ENCODE results near the gene ZNF710.

ZNF710 gene

DNA sequence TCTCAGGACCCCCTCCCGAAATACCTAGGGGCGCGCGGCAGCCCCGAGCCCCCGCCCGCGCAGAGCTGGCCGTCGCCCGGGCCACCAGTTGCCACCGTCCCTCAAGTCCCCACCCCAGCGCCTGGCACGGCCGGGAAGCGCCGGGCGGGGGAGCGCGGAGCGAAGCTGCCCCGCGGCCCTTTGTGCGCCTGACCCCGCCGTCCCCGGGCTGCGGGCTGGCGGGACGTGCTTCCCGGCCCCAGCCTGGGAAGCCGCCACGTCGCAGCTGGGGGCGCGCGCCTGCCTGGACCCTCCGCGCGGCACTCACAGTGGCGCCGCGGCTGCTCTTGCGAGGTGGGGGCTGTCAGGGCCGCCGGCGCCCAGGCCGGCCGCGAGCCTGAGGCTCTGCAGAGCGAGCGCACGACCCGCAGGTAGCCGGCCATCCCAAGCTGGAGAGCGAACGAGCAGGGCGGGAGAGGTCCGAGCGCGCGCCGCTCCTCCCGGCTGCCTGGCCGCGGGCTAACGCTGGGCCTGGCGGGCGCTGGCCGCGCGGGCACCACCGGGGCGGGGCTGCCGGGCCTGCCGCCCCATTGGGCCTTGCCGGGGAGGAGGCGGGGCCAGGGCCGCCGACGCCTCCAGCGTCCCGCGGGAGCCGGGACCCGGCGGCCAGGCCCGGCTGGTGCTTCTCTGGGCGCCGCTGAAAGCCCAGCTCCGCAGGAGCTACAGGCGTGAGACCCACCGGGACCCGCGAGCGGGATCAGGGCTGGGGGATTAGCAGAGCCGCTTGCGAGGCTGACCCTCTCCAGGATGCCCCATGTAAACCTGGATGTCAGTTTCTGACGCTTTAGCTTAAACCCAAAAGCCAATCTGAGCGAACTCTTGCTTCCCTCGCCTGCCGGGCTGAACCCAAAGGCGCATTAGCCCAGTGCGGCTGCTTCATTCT, 101.1 kb downstream of the ZNF710 start, which contains the start of gene IDH2:
TSS of gene IDH2 (minus strand) at position 500 of the 922 bp plus-strand sequence. CDS start at position 422, 78 bp downstream.
- peak within 1 kb of the TSS; percentile 91 for H3K27ac ChIP-seq (replicated peaks)

DNA sequence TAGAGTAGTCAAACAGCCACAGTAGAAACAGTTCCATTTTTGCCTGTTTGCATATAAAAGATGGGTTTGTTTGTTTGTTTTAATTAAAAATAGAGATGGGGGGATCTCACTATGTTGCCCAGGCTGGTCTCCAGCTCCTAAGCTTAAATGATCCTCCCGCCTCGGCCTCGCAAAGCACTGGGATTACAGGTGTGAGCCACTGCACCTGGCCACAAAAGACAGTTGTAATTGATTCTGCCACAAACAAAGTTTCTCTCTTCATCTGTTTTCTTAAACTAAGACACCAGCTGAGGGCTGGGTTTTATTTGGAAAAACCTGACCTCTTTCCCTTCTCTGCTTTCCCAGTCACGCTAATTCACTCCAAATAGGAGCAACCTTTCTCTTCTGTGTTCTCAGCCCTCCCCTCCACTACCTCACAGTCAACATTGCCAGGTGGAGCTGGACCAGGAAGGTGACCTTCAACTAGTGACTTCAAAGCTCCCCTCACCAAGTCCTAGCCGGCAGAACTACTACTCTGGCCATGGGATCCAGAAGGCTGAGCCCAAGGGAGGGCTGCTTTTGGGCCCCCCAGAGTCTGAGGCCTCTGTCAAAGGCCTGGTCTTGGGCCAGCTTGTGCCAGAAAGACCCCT, 102.7 kb downstream of the ZNF710 start:
- Histone ChIP-seq H3K27ac (replicated peaks) (no peak overlapping the region), H3K27me3 (ENCODE audit: insufficient read depth, poor library complexity, severe bottlenecking) (no peaks in the 10 kb centered on the region), H3K4me3 (replicated peaks; ENCODE audit: insufficient read depth, low read length) (no peak overlapping the region)
- DNase-seq (ENCODE audit: low read depth in 1 of 2, low spot score in 1 of 2): no peak
- TF ChIP-seq SPI1 (IDR thresholded peaks at IDR 0.05; ENCODE audit: borderline replicate concordance, low read depth) (no peak), GABPA (IDR thresholded peaks at IDR 0.05; ENCODE audit: low read depth) (no peak), POLR2AphosphoS5 (IDR thresholded peaks at IDR 0.05; ENCODE audit: low read depth) (no peak)
- TF ChIP-seq, protein P1, sequence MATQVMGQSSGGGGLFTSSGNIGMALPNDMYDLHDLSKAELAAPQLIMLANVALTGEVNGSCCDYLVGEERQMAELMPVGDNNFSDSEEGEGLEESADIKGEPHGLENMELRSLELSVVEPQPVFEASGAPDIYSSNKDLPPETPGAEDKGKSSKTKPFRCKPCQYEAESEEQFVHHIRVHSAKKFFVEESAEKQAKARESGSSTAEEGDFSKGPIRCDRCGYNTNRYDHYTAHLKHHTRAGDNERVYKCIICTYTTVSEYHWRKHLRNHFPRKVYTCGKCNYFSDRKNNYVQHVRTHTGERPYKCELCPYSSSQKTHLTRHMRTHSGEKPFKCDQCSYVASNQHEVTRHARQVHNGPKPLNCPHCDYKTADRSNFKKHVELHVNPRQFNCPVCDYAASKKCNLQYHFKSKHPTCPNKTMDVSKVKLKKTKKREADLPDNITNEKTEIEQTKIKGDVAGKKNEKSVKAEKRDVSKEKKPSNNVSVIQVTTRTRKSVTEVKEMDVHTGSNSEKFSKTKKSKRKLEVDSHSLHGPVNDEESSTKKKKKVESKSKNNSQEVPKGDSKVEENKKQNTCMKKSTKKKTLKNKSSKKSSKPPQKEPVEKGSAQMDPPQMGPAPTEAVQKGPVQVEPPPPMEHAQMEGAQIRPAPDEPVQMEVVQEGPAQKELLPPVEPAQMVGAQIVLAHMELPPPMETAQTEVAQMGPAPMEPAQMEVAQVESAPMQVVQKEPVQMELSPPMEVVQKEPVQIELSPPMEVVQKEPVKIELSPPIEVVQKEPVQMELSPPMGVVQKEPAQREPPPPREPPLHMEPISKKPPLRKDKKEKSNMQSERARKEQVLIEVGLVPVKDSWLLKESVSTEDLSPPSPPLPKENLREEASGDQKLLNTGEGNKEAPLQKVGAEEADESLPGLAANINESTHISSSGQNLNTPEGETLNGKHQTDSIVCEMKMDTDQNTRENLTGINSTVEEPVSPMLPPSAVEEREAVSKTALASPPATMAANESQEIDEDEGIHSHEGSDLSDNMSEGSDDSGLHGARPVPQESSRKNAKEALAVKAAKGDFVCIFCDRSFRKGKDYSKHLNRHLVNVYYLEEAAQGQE (IDR thresholded peaks at IDR 0.05; ENCODE audit: insufficient replicate concordance, low read depth): no peak
- TF ChIP-seq, protein P2, sequence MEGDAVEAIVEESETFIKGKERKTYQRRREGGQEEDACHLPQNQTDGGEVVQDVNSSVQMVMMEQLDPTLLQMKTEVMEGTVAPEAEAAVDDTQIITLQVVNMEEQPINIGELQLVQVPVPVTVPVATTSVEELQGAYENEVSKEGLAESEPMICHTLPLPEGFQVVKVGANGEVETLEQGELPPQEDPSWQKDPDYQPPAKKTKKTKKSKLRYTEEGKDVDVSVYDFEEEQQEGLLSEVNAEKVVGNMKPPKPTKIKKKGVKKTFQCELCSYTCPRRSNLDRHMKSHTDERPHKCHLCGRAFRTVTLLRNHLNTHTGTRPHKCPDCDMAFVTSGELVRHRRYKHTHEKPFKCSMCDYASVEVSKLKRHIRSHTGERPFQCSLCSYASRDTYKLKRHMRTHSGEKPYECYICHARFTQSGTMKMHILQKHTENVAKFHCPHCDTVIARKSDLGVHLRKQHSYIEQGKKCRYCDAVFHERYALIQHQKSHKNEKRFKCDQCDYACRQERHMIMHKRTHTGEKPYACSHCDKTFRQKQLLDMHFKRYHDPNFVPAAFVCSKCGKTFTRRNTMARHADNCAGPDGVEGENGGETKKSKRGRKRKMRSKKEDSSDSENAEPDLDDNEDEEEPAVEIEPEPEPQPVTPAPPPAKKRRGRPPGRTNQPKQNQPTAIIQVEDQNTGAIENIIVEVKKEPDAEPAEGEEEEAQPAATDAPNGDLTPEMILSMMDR (IDR thresholded peaks at IDR 0.05; ENCODE audit: insufficient read depth, low read length): no peak

More for the DNA sequence above, 101.1 kb downstream of the ZNF710 start, which contains the start of gene IDH2:
- DNase-seq (ENCODE audit: low read depth in 1 of 2, low spot score in 1 of 2): peak; percentile 65 to 67
- no peak for TF ChIP-seq GABPA (IDR thresholded peaks at IDR 0.05; ENCODE audit: low read depth)
- peak; percentile 70 for TF ChIP-seq POLR2AphosphoS5 (IDR thresholded peaks at IDR 0.05; ENCODE audit: low read depth)
- no peak for TF ChIP-seq SPI1 (IDR thresholded peaks at IDR 0.05; ENCODE audit: borderline replicate concordance, low read depth)
- TF ChIP-seq, protein P2 (IDR thresholded peaks at IDR 0.05; ENCODE audit: insufficient read depth, low read length): no peak
- TF ChIP-seq, protein P1 (IDR thresholded peaks at IDR 0.05; ENCODE audit: insufficient replicate concordance, low read depth): no peak
- Histone ChIP-seq H3K4me3 (replicated peaks; ENCODE audit: insufficient read depth, low read length) (peak within 1 kb of the TSS; percentile 61), H3K27me3 (ENCODE audit: insufficient read depth, poor library complexity, severe bottlenecking) (no peaks in the 10 kb centered on the region)

DNA sequence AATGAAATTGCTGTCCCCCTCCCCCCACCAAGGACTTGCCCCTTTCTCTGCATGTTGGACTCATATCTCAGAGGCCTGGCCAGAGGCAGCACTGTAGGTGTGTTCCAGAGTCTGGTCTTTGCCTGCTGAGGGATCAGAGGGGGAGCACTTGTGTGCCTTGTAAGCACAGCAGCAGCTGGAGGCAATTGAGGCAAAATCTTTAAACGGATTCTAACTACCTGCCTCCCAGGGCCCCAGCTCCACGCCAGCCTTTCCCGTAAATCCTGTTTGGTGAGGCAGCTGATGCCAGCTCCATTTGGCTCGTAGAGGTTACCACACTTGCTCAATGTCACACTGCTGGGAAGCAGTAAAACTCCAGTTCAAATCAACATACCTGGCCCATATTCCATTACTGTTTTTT, 103.4 kb downstream of the ZNF710 start:
- Histone ChIP-seq H3K4me3 (replicated peaks; ENCODE audit: insufficient read depth, low read length) (no peak overlapping the region), H3K27me3 (ENCODE audit: insufficient read depth, poor library complexity, severe bottlenecking) (no peaks in the 10 kb centered on the region), H3K27ac (replicated peaks) (no peak overlapping the region)
- TF ChIP-seq POLR2AphosphoS5 (IDR thresholded peaks at IDR 0.05; ENCODE audit: low read depth) (no peak), SPI1 (IDR thresholded peaks at IDR 0.05; ENCODE audit: borderline replicate concordance, low read depth) (no peak), GABPA (IDR thresholded peaks at IDR 0.05; ENCODE audit: low read depth) (no peak)
- TF ChIP-seq, protein P2 (IDR thresholded peaks at IDR 0.05; ENCODE audit: insufficient read depth, low read length): no peak
- TF ChIP-seq, protein P1 (IDR thresholded peaks at IDR 0.05; ENCODE audit: insufficient replicate concordance, low read depth): no peak
- no peak for DNase-seq (ENCODE audit: low read depth in 1 of 2, low spot score in 1 of 2)

Data from HL-60 (cell line).